Stomach (tissue), 9 donors: ENCODE data around the gene WDTC1. TPM values are rescaled to one million over a fixed set of nuclear protein-coding genes. Genes with fewer than 3 reads are reported as not detected.

Experiments
- DNase-seq, 2 donors: peaks; one replicate each; pipeline versions ENCODE4 v3.0.0 to v3.0.0-alpha.2; 2013 to 2019
- H3K27ac ChIP-seq, 5 donors: fragments of 200-600 bp in 4 of 5; sonication (generic) in 4 of 5; one replicate each; pipeline ENCODE4 v1.5.1; 2013 to 2019; ENCODE audit warnings: mild to moderate bottlenecking in 1 of 5, moderate library complexity in 1 of 5
- H3K27me3 ChIP-seq, 3 donors: fragments of 200-600 bp; sonication (generic); one replicate each; pipeline ENCODE4 v1.5.1; 2017 to 2019; ENCODE audit warnings: mixed run types in 1 of 3
- H3K36me3 ChIP-seq, 4 donors: fragments of 200-600 bp; sonication (generic); 1 replicate in 3 of 4; 2 replicates in 1 of 4; pipeline ENCODE4 v1.5.1; 2016 to 2019
- H3K4me1 ChIP-seq, 4 donors: fragments of 200-600 bp; sonication (generic); one replicate each; pipeline ENCODE4 v1.5.1; 2016 to 2019
- H3K4me3 ChIP-seq, 4 donors: fragments of 200-600 bp; sonication (generic) in 3 of 4; one replicate each; pipeline ENCODE4 v1.5.1; 2016 to 2019; ENCODE audit warnings: mild to moderate bottlenecking in 1 of 4
- H3K9me3 ChIP-seq, 4 donors: fragments of 200-600 bp; sonication (generic); one replicate each; pipeline ENCODE4 v1.5.1; 2016 to 2019
- EP300 ChIP-seq: sonication (generic); formaldehyde crosslinking; IDR thresholded peaks from one replicate; pipeline ENCODE4 v1.6.1; 2017; ENCODE audit warnings: antibody characterized with exemption
- POLR2A ChIP-seq, 4 donors: fragments of 450-650 bp; IDR thresholded peaks; one replicate each; pipeline ENCODE4 v1.6.1; 2016; ENCODE audit warnings: antibody characterized with exemption in 4 of 4, control low read depth in 2 of 4, mild to moderate bottlenecking in 1 of 4, moderate library complexity in 1 of 4
- POLR2AphosphoS5 ChIP-seq, 3 donors: sonication (generic); formaldehyde crosslinking; IDR thresholded peaks; one replicate each; pipeline ENCODE4 v1.6.1; 2016; ENCODE audit warnings: antibody characterized with exemption in 3 of 3
- WGBS, 5 donors: extraction: QIAGEN DNeasy Blood & Tissue Kit in 3 of 5; methylation state at CpG; one replicate each; pipeline versions ENCODE4 v1.1.5 to v1.1.7; 2013 to 2018; 5-methylcytosine and 5-hydroxymethylcytosine counted together
- intact Hi-C: fragments of 100-400 bp; cut with DNase I; formaldehyde crosslinking; loops from one replicate; pipeline ENCODE4 v1.15.1; 2023; ENCODE audit warnings: low total_unique reads
- polyA plus RNA-seq, 3 donors: library from polyadenylated mRNA; stranded (reverse); fragments of 200-250 nt; gene quantifications; one replicate each; pipeline ENCODE4 v1.2.3, GENCODE V29; 2013
- total RNA-seq, 5 donors: library from RNA; depleted of rRNA; stranded (reverse); fragments of >200 nt; gene quantifications; one replicate each; pipeline versions ENCODE4 v1.1.0 to v1.2.3, GENCODE V29; 2014 to 2016
- TF ChIP-seq, protein P1 (sequence below), 7 experiments: fragments of 450-650 bp in 4 of 7; fragments of 200-600 bp in 3 of 7; sonication (generic) in 3 of 7; IDR thresholded peaks; one replicate each; pipeline ENCODE4 v1.5.1; 2016 to 2019; ENCODE audit warnings: antibody characterized with exemption in 7 of 7, control low read depth in 2 of 7, mild to moderate bottlenecking in 1 of 7
- donor health status: healthy with polysubstance abuse.
- donor health status: Bipolar disorder and iron deficiency.
- donor health status: healthy.

WDTC1 gene
- total and polyA plus RNA-seq, 8 donors, result 7.8 to 51.9 (median 23.1) TPM

DNA sequence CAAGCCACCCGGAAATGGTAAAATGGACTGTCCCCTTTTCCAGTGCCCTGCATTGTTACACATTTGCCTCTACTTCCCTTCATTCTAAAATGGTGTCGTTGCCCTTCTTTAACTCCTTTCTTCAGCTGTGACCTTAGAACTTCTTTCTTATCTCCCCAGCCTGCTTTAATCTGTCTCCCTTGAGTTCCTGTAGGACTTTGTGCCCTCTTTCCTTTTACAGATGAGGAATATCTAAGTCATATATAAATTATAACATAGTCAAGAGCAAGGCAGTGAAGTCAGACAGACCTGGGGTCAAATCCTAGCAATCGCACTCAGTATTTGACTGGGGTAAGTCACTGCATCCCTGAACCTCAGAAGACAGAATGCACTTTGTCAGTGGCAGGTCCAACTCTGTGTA, 56.1 kb downstream of the WDTC1 start:
- WGBS, 5 donors, result 73 to 87% (median 85%) methylated on average over 3 of the region's 3 CpGs
- H3K4me1 ChIP-seq, result no peaks in the 10 kb centered on the region
- H3K36me3 ChIP-seq, result peaks cover 41 to 91% (median 86%) of the 10 kb centered on the region in 4 donors
- DNase-seq, result no peak
- no peak overlapping the region for H3K4me3 ChIP-seq
- no peaks in the 10 kb centered on the region for H3K27me3 ChIP-seq
- H3K27ac ChIP-seq, result no peak overlapping the region
- TF ChIP-seq, protein P1, sequence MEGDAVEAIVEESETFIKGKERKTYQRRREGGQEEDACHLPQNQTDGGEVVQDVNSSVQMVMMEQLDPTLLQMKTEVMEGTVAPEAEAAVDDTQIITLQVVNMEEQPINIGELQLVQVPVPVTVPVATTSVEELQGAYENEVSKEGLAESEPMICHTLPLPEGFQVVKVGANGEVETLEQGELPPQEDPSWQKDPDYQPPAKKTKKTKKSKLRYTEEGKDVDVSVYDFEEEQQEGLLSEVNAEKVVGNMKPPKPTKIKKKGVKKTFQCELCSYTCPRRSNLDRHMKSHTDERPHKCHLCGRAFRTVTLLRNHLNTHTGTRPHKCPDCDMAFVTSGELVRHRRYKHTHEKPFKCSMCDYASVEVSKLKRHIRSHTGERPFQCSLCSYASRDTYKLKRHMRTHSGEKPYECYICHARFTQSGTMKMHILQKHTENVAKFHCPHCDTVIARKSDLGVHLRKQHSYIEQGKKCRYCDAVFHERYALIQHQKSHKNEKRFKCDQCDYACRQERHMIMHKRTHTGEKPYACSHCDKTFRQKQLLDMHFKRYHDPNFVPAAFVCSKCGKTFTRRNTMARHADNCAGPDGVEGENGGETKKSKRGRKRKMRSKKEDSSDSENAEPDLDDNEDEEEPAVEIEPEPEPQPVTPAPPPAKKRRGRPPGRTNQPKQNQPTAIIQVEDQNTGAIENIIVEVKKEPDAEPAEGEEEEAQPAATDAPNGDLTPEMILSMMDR (IDR thresholded peaks at IDR 0.05), result no peak
- TF ChIP-seq EP300 (no peak), POLR2AphosphoS5 (IDR thresholded peaks at IDR 0.05) (no peak), POLR2A (IDR thresholded peaks at IDR 0.05) (no peak)
- intact Hi-C loops, result no loop called here
- no peaks in the 10 kb centered on the region for H3K9me3 ChIP-seq

DNA sequence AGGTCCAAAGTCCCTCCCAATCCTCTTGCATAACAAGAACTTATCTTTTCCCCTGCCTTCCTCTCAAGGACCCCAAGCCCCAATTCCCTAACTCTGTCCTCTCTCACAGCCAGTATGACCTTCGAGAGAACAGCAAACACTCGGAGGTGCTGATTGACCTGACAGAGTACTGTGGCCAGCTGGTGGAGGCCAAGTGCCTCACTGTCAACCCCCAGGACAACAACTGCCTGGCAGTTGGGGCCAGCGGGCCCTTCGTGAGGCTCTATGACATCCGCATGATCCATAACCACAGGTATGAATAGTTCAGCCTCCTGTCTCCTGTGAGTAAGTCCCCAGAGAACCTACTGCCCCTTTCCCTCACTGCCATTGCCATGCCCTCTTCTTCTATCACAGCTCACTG, 57.7 kb downstream of the WDTC1 start:
- no peak overlapping the region for H3K27ac ChIP-seq
- peaks cover 0 to 4% (median 0%) of the 10 kb centered on the region in 4 donors for H3K4me1 ChIP-seq
- no peak overlapping the region for H3K4me3 ChIP-seq
- WGBS, 5 donors, result 82 to 88% (median 85%) methylated on average over 5 of the region's 5 CpGs
- no peaks in the 10 kb centered on the region for H3K27me3 ChIP-seq
- H3K36me3 ChIP-seq, result peaks cover 52 to 90% (median 89%) of the 10 kb centered on the region in 4 donors
- intact Hi-C loops, result no loop called here
- no peak for DNase-seq
- TF ChIP-seq POLR2A (IDR thresholded peaks at IDR 0.05) (no peak), POLR2AphosphoS5 (IDR thresholded peaks at IDR 0.05) (no peak), EP300 (no peak)
- TF ChIP-seq, protein P1 (IDR thresholded peaks at IDR 0.05), result no peak
- H3K9me3 ChIP-seq, result no peaks in the 10 kb centered on the region

DNA sequence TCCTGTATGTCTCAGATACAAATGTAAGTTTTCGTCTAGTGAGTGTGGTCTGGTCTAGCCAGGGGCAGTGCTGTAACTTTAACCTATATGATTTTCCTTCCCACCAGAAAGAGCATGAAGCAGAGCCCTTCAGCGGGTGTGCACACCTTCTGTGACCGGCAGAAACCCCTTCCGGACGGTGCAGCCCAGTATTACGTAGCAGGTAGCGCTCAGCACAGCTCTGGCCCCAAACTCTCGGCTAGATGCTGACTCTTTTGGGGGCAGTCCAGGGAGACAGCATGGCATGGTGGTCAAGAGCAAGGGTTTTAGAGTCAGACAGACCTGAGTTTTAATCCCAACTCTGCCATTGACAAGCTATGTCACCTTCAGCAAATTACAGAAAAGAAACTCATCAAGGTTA, 59.5 kb downstream of the WDTC1 start:
- Histone ChIP-seq H3K27ac (no peak overlapping the region), H3K9me3 (no peaks in the 10 kb centered on the region), H3K4me1 (peaks cover 0 to 22% (median 14%) of the 10 kb centered on the region in 4 donors), H3K36me3 (peaks cover 55 to 96% (median 93%) of the 10 kb centered on the region in 4 donors), H3K4me3 (no peak overlapping the region), H3K27me3 (no peaks in the 10 kb centered on the region)
- DNase-seq, result no peak
- intact Hi-C loops, result no loop called here
- WGBS, 5 donors, result 93 to 96% (median 95%) methylated on average over 8 of the region's 8 CpGs
- TF ChIP-seq EP300 (no peak), POLR2A (IDR thresholded peaks at IDR 0.05) (no peak), POLR2AphosphoS5 (IDR thresholded peaks at IDR 0.05) (no peak)
- TF ChIP-seq, protein P1 (IDR thresholded peaks at IDR 0.05), result no peak

DNA sequence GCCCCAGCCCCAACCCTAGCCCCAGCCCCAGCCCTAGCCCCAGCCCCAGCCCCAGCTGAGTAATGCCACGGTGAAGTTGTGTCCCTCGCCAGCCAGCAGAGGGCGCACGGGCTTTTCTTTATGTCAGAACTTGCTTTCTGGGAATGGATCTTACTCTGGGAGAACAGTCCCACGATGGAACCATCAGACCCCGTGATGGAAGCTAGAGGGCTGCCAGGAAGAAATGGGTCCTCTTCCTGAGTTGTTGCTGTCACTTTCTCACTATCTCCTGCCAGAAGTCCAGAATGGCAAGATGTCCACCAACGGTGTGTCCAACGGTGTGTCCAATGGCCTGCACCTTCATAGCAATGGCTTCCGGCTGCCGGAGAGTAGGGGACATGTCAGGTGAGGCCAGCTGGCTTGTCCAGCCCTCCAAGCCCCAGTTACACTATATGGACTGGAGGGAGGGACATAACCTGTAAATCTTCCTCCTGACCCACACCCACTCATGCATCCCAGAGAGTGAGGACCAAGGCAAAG, 62.4 kb downstream of the WDTC1 start:
- no peak for TF ChIP-seq EP300
- TF ChIP-seq, protein P1 (IDR thresholded peaks at IDR 0.05), result peak in 5 of 7 experiments; percentile 33 to 75 (median 73)
- no peak for TF ChIP-seq POLR2AphosphoS5 (IDR thresholded peaks at IDR 0.05)
- Histone ChIP-seq H3K27ac (peak overlapping the region in 2 of 5 donors; percentile 85 to 90), H3K4me1 (peaks cover 15 to 51% (median 31%) of the 10 kb centered on the region in 4 donors), H3K27me3 (no peaks in the 10 kb centered on the region), H3K4me3 (no peak overlapping the region), H3K36me3 (peaks cover 60 to 96% (median 93%) of the 10 kb centered on the region in 4 donors), H3K9me3 (no peaks in the 10 kb centered on the region)
- intact Hi-C loops, result no loop called here
- peak; percentile 70 to 83 for DNase-seq
- 25 to 39% (median 37%) methylated on average over 8 to 10 of the region's 10 CpGs for WGBS, 5 donors
